HG03571 (cell line): ENCODE measurements around the gene CASQ1.

Experiments used
- ATAC-seq: cut with Tn5 transposase; IDR thresholded peaks from one replicate; pipeline ENCODE4 v1.9.1; 2021; ENCODE audit not compliant: unreplicated experiment

CASQ1 gene

DNA sequence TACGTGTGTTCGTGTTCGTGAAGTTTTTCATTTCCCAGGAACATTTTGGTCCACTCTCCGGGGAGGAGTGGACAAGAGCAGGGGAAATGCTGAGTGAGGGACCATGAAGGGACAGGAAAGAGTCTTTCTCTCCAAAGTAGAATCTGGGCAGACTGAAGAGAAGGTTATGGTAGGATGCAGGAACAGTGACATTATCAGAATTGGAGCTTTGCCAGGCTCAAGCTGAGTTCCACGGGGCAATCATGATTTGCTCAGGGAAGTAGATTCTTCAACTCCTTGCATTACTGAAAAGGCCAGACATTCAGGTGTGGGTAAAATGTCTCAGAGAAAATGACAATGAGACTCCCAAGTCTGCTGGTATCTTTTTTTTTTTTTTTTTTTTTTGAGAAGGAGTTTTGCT lies 22.4 kb upstream of the CASQ1 start:
- ATAC-seq = no peak

DNA sequence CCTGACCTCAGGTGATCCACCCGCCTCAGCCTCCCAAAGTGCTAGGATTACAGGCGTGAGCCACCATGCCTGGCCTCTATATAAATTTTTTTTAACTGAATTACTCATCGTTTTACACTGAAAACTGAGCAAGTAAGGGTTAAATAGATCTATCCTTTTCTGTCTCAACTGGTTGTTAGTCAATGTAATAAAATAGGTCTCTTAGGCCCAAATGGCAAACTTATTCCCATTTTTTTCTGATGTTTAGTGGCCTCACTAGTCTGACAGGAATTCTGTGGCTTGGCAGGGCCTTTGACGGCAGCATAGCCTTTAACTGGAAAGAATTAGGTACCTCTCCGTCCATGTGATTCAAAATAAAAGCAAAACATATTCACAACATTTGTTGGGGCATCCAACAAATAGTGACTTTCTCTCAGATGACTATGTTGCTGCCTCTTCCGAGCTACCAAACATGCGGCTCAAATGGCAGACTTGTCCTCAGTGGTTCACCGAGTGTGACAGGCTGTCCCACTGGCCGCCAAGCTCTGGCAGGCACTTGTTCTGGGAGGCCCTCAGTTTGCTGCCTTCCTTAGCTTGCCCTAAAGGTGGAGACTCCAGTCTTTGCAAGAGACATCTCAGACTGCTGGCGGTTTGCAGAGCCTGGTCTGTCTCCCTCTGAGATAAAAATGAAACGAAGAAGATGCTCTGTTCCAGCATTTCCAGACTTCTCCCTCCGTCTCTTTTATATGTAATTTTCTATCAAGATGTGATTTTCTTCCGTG lies 21.6 kb upstream of the CASQ1 start:
- no peak for ATAC-seq

DNA sequence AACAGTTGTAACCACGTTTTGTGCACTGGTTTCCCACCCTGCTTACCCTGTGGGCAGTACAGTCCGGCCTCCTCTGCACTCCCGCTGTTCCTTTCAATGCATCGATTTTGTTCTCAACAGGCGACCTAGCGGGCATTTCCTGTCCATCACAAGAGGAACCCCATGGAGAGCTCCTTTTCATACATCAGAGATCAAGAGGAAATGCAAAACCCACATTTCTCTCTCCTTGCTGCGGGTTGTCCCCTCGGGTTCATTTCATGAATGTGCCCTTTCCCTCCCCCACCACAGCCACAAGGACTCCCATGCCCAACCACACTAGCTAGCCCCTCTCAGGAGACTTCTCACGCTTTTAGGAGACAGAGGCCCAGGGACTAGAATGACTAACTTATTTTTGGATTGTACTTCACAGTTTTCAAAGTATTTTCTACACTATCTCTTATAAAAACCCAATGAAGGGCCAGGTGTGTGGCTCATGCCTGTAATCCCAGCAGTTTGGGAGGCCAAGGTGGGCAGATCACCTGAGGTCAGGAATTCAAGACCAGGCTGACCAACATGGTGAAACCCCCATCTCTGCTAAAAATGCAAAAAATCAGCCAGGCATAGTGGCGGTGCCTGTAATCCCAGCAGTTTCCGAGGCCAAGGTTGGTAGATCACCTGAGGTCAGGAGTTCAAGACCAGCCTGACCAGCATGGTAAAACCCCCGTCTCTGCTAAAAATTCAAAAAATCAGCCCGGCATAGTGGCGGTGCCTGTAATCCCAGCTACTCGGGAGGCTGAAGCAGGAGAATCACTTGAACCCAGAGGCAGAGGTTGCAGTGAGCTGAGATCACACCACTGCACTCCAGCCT lies 20.6 kb upstream of the CASQ1 start:
- ATAC-seq = peak; percentile 69

DNA sequence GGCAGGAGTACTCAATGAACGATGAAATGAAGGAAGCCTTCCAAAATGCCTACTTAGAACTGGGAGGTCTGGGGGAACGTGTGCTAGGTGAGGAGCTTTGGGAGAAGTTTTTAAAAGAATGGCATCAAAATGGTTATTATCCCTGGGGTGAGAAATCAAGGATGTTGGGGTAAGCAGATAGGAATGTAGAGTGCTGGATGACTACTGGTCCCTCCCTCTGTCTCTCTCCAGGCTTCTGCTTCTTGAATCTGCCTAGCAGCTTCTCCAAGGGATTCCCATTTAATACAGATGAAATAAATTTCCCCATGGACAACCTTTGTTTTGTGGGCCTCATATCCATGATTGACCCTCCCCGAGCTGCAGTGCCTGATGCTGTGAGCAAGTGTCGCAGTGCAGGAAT lies 19.0 kb upstream of the CASQ1 start:
- ATAC-seq = no peak

DNA sequence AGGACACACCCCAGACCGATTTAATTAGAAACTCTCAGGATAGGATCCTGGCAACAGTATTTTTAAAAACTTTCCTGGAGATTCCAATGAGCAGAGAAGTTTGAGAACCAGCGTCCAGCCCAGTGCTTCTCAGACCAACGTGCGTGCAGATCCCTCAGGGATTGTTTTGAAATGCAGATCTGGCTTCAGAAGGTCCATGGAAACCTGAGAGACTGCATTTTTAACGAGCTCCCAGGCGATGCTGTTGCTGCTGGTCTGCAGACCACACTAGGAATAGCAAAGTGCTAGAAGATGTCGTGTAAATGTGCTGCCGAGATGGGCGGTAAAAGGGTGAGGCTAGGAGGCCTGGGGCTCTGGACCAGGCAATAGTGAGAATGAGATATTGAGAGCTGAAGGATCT lies 18.4 kb upstream of the CASQ1 start:
- ATAC-seq = no peak

DNA sequence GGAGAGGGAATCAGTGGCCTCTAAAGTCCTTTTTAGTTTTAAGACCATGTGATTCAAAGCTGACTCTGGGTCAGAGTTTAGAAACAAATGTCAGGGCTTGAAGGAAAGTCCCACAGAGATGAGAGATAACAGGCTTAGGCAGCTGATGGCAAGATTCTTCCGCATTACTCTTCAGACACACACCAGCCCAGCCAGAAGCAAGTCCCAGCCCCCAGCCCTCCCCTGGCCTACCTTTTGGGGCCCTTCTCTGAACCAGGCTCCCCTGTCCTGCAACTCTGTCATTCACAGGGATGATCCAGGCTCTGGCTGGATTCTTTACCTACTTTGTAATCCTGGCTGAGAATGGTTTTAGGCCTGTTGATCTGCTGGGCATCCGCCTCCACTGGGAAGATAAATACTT lies 13.1 kb upstream of the CASQ1 start:
- ATAC-seq = no peak

DNA sequence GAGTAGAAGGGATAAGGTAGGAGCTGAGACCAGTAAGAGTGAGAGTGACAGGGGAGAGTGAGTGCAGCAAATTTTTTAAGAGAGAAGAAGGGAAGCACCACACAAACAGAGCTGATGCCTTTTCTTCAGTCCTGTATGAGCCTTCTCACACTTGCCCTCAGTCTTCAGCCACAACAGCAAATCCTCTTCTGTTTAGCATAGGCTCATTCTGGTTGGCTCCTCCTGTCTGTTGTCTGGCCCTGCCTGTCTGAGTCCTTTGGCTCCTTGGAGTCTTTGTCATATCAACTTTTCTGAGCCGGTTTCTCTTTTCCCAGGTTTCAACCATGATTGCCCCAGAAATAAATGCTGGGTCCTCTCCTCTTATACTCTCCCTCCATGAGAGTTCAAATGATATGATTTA lies 12.7 kb upstream of the CASQ1 start:
- no peak for ATAC-seq

DNA sequence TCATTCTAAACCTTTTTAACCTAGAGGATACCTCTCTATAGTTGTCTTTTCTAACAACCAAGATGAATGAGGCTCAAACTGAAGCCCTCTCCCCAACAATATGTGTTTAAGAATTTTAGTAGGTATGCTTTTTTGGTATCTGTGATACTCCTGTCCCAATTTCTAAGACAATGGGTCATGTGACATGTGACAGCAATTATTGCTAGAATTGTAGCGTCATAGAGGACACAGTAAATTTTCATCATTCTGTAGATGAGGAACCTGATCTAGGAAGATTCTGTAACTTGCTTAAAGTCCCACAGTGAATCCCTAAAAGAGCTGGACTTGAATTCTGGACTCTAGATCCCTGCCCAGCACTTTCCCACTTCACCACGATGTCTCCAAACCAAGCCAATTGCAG lies 11.6 kb upstream of the CASQ1 start:
- no peak for ATAC-seq

DNA sequence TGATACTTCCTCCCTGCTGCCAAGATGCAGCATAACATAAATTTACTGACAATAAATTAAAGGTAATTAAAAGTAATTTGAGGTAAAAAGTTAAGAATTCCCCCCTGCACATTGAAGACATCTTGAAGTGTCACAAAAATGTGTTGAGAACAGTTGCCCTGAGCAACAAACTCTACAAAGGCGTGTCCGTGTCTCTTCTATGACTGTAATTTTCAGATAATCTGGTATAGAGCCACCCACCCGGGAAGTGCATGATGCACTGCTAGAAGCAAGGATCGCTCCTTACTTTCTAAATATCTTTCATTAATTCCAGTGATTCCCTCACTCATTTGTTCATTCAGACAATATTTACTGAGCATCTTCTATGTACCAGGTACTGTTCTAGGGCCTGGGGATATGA lies 11.0 kb upstream of the CASQ1 start:
- ATAC-seq = no peak

DNA sequence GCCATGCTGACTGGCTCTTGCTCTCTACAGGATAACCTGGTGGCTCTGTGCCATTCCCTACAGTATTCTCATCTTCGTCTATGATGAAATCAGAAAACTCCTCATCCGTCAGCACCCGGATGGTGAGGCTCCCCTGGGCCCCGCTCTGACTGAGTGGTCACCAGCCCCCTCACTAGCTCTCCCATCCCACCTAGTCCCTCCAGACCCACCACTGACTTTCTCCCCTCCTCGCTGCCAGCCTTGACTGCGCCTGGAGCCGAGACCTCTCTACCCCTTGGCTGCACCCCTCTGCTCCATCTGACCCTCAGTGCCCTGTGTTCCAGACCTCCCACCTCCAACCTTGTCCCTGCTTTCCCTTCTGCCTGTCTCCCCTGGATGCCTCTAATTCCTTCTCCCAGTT lies 4.1 kb upstream of the CASQ1 start:
- ATAC-seq = no peak

DNA sequence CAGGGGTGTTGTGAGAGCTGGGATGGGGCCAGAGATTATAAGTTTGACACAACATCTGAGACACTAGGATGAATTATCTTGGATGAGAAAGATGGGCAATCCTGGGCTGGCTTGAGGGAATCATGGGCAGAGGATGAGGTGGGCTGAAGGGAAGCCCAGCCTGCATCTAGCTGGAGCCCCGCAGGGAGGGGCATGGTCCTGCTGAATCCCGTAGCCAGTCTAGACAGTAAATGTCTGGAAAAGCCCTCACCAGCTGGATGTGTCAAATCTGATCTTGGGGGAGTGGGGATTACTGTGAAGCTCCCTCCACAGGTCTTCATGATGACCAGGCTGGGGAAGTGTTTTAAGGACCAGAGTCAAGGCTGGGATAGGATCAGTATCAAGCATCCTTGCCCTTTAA lies 3.6 kb upstream of the CASQ1 start:
- no peak for ATAC-seq

DNA sequence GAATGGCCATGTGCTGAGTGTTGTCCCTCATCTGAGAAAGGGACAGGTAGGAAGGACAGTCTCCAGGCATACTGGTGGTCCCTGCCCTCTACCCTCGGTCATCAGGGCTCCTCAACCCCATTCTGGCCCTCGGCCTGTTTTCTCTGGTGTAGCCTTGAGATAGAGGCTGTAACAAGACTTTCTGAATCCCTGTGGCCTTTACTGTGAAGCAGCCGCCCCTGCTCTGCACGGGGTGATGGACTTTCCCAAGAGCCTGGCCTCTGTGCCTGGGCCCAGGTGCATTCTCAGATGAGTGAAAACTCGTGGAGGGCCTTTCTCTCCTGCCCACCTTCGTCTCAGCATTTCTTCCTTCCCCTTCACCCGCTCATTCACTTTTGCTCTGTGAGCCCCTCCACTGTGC lies 3.0 kb upstream of the CASQ1 start:
- no peak for ATAC-seq

DNA sequence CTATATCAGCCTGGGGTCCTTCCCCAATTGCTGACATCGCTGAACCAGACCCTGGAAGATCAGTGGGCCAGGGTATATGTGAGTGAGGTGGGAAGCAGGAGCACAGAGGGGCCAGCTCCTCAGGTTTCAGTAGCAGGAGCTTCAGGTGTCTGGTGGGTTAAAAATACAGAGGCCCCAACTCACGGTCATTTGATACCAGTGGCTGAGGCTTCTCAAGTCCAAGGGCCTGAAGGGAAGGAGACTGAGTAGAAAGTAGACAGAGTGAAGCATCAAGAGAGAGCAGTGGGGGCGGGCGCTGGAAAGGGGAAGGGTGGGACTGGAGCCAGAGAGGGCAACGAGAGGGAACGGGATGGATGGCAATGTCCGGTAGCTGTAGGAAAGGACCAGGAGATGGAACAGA lies 2.0 kb upstream of the CASQ1 start:
- ATAC-seq = no peak

DNA sequence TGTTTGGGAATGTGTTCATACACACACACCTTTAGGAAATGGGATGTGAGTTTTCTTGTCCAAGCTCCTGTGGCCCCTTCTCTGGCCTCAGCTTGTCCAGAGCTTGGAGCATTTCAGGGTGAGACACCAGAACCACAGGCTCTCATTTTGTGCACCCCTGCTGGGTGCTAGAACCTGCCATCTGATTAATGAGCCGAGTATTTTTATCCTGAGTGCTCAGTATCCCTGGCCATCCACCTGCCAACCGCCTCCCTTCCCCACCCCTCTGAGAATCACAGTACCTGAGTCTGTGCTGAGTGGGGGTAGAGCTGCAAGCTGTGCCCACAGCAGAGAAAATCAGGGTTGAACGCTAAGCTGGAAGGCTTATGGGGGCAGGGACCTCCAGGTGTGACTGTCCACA lies 1.4 kb downstream of the CASQ1 start:
- ATAC-seq = no peak

DNA sequence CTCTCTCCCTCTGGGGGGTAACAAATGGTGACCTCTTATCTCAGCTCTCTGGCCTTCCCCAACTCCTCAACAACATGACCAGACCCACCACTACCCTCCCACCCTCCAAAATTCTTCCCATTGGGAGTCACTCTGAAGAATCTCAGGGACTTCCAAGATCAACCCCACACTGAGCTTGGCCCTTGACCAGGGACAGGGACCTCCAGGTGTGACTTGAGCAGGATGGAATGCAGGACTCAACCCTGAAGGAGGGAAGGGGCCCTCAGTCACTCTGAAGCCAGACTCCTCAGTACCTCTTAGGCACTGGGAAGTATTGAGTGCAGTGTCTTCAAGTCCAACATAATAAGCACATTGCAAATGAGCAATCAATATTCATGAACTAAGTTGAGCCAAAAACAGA lies 1.9 kb downstream of the CASQ1 start:
- ATAC-seq = no peak

DNA sequence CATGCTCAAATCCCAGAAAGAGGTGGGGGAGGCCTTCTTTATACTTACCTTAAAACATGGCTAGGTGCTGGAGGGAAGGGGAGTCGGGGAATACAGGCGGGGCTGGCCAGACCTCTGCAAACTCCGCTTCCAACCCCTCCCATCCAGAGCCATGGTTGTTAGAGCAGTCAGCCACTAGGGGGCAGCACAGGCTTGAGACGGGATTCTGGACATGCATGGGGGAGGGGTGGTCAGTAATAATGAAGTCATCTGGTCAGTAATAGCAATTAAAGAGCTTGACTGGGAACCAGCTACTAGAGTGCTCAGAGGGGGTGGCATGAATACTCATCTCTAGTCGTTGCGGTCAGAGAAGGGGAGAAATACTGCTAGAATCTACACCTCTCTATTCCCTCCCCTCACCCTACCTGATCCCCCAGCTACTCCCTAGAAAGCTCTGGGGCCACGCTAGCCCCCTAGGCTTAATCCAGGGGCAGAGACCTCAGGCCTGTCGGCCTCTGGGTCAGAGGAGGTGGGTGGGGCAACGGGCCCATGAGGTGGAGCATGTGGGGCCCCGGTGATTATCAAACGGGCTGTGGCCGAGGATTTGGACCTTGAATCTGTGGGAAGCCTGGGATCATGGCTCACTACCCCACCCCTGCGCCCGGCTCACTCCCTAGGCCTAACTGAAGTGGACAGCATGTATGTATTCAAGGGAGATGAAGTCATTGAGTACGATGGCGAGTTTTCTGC lies 2.9 kb downstream of the CASQ1 start:
- no peak for ATAC-seq

DNA sequence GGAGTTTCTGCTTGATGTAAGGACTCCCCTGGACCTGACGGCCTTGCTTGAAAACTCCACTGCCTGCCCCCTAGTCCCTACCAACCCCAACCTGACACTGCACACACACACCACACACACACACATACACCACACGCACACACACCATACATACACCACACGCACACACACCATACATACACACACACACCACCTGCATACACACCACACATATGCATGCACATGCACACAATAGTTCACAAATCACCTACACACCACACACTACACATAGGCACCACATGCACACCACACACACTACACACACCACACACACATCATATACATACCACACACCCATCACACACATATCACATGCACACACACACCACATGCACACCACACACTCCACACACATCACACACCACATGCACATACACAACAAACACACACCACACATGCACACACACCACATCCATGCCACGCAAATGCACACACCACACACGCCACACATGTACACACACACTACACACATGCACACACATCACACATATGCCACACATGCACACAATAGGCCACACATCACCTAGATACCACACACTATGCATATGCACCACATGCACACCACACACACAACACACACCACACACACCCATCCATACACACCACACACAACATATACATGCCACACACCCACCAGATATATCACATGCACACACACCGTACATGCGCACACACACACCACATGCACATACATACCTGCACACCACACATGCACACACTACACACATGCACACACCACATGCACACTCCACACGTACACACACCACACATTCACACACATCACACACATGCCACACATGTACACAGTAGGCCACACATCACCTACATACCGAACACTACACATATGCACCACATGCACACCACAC lies 3.7 kb downstream of the CASQ1 start:
- ATAC-seq = no peak

DNA sequence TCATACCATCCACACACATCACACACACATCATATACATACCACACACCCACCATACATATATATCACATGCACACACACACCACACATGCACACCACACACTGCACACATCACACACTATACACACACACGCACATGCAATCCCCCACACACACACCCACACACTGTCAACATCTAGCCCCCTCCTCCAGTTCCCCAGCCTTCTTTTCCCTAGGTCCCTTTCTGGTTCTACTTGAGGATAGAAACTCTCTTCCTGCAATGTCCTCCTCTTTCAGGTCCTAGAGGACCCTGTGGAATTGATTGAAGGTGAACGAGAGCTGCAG lies 4.3 kb downstream of the CASQ1 start:
- no peak for ATAC-seq

DNA sequence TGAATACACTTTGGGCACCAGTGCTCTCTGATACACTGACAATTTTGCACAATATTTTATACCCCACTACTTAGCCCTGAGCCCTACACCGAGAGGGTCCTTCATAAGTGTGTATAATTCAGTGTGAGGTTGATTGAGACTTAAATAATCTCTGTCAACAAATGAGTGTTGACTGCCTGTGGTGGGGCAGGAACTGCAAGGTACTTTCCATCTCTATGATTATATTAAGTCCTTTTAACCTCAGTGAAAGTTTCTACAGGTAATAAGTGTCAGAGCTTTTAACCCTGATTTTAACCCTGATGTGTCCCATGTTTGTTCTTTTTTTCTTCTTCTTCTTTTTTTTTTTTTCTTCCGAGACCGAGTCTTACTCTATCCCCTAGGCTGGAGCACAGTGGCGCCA lies 5.8 kb downstream of the CASQ1 start:
- no peak for ATAC-seq

DNA sequence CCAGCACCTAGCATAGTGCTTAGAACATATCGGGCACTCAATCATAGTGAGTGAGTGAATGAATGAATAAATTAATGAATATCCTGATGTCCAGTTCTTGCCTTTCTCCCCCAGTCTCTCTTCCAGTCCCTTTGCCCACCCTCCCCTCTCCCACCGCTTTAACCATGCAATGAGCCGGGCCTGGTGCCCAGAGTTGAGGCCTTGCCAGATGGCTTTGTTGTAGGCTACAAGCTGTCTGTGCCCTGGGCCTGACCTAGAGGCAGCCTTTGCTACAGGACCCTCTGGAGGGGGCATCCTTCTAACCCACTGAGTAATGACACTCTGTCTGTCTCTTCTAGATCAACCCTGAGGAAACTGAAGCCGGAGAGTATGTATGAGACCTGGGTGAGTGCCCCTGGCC lies 6.9 kb downstream of the CASQ1 start:
- ATAC-seq = no peak

DNA sequence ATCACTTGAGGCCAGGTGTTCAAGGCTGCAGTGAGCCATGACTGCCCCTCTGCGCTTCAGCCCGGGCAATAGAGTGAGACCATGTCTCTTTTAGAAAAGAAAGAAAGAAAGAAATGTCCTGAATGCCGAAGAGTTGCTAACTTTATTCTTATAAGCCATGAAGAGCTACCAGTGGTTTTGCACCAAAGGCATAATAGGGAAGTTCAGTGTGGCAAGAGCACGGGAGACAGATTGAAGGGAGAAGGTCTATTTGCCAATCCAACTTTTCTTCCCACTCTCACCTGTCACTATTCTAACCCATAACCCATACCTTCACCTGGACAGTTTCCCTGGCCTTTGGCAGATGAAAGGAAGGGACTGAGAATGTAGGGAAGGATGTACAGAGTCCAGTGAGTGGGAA lies 10.4 kb downstream of the CASQ1 start:
- no peak for ATAC-seq
